GM04504 (cell line): ENCODE measurements around the gene IDH3G.
A peak's percentile ranks its signal among the peaks of the same experiment; 100 is the strongest.

Source experiments
- DNase-seq: peaks from one replicate; pipeline ENCODE4 v3.0.0-alpha.2; 2012; ENCODE audit warnings: low read depth

IDH3G gene

DNA sequence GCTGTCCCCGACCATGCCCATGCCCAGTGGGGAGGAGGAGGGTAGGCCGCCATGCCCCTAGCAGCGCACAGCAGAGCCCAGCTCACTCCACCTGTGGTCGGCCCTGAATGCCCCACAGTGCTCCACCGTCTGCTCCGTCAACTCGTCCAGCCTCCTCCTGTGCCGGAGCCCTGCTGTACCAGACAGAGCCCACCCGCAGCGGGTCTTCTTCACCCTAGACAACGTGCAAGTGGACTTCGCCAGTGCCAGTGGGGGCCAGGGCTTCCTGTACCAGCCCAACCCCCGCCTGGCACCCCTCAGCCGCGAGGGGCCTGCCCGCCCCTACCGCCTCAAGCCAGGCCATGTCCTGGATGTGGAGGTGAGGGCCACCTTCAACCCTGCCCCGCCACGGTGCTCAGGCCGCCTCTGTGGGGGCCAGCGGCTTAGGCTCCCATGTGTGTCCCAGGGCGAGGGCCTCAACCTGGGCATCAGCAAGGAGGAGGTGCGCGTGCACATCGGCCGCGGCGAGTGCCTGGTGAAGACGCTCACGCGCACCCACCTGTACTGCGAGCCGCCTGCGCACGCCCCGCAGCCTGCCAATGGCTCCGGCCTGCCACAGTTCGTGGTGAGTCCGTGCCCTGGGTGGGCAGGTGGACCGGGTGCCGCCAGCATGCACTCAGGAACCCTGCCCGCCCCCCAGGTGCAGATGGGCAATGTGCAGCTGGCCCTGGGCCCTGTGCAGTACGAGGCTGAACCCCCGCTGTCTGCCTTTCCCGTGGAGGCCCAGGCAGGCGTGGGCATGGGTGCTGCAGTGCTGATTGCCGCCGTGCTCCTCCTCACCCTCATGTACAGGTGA is 20.2 kb downstream of the IDH3G start:
- no peak for DNase-seq

- no peak for DNase-seq
Measured at GRCh38 chrX:153773218-153773611, 21.0 kb downstream of the IDH3G start.

- DNase-seq = no peak
Measured at GRCh38 chrX:153772316-153773217, 21.6 kb downstream of the IDH3G start.

- no peak for DNase-seq
Measured at GRCh38 chrX:153771415-153772315, 22.5 kb downstream of the IDH3G start.

GRCh38 chrX:153770601-153771414 is 23.4 kb downstream of the IDH3G start:
- DNase-seq = no peak

- no peak for DNase-seq
Measured at GRCh38 chrX:153769865-153770600, 24.1 kb downstream of the IDH3G start.

DNA sequence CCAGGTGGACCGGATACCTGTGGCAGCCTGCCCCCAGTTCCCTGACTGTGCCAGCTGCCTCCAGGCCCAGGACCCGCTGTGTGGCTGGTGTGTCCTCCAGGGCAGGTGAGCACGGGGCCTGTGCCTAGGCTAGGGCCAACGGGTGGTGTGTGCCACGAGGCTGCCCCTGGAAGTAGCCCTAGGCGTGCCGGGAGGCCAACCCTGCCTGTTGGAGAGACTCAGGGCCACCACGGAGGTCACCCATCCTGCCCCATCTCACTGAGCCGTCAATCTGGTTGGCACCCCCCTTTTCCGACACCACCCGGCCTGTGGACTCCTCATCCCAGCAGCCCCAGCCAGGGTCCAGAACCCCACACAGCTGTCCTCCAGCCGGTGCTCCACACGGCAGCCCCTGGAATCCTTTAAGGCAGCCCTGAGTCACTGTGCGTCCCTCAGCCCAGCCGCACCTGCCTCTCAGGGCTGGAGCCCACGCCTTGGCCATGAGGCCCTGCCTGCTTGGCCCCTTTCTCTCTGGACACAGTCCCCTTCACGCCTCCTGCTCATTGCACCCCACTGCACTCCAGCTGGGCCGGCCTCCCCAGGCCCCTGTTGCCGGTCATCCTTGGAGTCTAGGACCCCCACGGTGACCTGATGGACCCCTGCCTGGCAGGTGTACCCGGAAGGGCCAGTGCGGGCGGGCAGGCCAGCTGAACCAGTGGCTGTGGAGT is 24.9 kb downstream of the IDH3G start:
- DNase-seq = no peak

- no peak for DNase-seq
Measured at GRCh38 chrX:153768311-153769157, 25.6 kb downstream of the IDH3G start.

- no peak for DNase-seq
Measured at GRCh38 chrX:153767674-153768055, 26.5 kb downstream of the IDH3G start.

DNA sequence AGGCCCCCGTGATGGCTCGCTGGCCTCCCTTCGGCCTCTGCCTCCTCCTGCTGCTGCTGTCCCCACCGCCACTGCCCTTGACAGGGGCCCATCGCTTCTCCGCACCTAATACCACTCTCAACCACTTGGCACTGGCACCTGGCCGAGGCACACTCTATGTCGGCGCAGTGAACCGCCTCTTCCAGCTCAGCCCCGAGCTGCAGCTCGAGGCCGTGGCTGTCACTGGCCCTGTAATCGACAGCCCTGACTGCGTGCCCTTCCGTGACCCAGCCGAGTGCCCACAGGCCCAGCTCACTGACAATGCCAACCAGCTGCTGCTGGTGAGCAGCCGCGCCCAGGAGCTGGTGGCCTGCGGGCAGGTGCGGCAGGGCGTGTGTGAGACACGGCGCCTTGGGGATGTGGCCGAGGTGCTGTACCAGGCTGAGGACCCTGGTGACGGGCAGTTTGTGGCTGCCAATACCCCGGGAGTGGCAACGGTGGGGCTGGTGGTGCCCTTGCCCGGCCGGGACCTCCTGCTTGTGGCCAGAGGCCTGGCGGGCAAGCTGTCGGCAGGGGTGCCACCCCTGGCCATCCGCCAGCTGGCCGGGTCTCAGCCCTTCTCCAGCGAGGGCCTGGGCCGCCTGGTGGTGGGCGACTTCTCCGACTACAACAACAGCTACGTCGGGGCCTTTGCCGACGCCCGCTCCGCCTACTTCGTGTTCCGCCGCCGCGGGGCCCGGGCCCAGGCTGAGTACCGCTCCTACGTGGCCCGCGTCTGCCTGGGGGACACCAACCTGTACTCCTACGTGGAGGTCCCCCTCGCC is 27.1 kb downstream of the IDH3G start:
- DNase-seq = no peak

DNA sequence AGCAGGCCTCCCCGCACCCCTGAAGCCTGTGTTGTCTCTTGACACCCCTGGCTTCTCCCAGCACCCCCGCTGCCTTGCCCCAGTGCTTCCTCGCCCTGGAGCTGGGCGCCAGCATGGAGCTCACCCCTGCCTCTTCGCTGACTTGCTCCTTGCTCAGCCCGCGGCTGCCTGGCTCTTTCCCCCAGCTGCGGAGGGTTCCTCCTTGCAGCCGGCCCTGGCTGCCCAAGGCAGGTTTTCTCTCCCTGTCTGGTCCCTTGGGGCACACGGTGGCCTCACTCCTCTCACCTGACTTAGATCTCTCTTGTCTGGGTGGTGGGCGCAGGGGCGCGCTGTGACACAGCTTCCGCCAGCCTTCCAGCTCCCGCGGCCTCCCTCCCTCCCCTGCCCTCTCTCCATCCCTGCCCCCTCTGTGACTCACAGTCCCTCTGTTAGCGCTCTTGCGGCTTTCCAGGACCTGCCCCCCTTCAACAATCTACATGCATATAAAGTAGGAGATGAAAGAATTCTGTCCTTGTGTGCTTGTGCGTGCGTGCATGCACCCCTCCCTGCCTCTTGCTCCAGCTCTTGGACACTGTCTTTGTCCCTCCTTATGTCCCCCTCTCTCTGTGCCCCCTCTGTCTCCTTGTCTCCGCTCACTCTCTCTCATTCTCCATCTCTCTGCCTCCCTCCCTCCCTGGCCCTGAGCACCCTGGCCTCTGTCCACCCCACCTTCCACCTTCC is 27.9 kb downstream of the IDH3G start:
- DNase-seq = peak; percentile 35

- no peak for DNase-seq
Measured at GRCh38 chrX:153765138-153766079, 28.8 kb downstream of the IDH3G start.

DNA sequence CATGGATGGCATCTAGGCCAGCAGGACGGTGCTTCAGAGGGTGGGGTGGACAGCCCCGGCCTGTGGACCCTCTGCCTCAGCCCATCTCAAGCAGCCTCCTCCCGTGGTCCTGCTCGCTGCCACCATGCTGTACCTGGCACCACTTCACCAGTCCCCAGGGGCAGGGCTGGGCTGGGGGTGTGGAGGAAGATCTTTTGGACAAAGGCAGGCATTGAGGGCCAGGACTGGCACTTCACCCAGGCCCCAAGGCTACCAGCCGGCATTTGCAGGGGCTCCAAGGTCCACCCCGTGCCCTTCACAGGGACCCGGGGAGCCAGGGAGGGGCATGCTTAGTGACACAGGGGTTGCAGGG is 29.4 kb downstream of the IDH3G start:
- DNase-seq = no peak

DNA sequence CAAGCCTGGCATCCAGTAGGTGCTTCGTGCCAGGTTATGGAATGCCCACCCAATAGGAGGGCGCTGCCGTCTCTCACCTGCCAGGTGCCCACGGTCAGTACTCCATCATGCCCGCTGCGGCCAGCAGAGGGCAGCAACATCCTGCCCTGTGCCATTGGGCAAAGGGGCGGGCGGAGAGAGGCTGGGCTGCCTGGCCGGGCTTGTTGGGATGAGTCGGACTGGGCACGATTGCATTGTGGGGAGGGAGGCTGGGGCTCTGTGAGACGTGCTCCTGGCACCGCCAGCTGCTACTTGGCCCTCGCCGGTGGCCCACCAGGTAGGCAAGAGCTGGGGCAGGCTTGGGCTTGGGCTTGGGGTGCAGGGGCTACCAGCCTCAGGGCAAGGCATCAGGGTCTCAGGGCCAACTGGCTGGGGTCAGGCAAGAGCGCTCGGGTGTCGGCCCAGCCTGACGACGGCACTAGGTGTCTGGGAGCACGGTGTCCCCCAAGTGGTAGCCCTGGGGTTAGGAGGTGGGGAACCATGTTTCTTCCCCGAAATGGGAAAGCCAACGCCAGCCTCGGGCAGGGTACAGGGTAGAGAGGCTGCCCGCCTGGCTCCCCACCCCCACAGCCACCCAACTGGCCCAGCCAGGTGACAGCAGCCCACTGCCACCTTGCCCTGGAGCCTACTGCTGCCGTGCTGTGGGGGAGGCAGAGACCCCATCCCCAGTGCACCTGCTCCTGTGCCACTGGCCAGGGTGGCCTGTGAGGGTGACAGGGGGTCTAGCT is 30.0 kb downstream of the IDH3G start, which contains the start of gene PLXNB3:
PLXNB3 (plus strand) TSS at position 261 of the 767 bp plus-strand sequence. CDS start 1,287 bp downstream, outside the sequence.
- DNase-seq = peak; percentile 44

- no peak for DNase-seq
Measured at GRCh38 chrX:153763298-153763932, 30.8 kb downstream of the IDH3G start.
